Stimulated activated CD4-positive, alpha-beta T cell treated with anti-CD3 and anti-CD28 coated beads, TNF-alpha, amount 100 ng/mL, for 24 hours (primary cell): ENCODE measurements around the gene TOMM40L.

ENCODE experiments used
- DNase-seq, 3 experiments: peaks; one replicate each; pipeline ENCODE4 v3.0.0-alpha.2; 2020; ENCODE audit warnings: low read depth in 3 of 3

The TOMM40L gene

GRCh38 chr1:161225534-161226319 lies at the start of gene TOMM40L:
Gene TOMM40L (plus strand): TSS chr1:161226060. CDS start chr1:161226490, 430 bp downstream.
- DNase-seq, result peak; percentile 72 to 80 (median 78)

- no peak for DNase-seq
Observed at GRCh38 chr1:161176468-161177111, 49.3 kb upstream of the TOMM40L start.

GRCh38 chr1:161177112-161177935 lies 48.5 kb upstream of the TOMM40L start, which contains the start of gene B4GALT3:
Gene B4GALT3 (minus strand): TSS chr1:161177507. CDS start chr1:161176060, 1,447 bp downstream.
- DNase-seq, result peak; percentile 91 to 97 (median 93)

- no peak for DNase-seq
Observed at GRCh38 chr1:161177936-161178244, 48.0 kb upstream of the TOMM40L start.

GRCh38 chr1:161179698-161180097 lies 46.2 kb upstream of the TOMM40L start:
- DNase-seq, result no peak

GRCh38 chr1:161180639-161181038 lies 45.2 kb upstream of the TOMM40L start:
- no peak for DNase-seq

GRCh38 chr1:161182214-161182613 lies 43.6 kb upstream of the TOMM40L start:
- DNase-seq, result peak in 2 of 3 experiments; percentile 40 to 58

GRCh38 chr1:161185282-161185682 lies 40.6 kb upstream of the TOMM40L start:
- DNase-seq, result peak in 2 of 3 experiments; percentile 53 to 58

GRCh38 chr1:161185732-161186311 lies 40.0 kb upstream of the TOMM40L start:
- DNase-seq, result no peak

GRCh38 chr1:161187311-161187710 lies 38.5 kb upstream of the TOMM40L start:
- no peak for DNase-seq

GRCh38 chr1:161188381-161188780 lies 37.5 kb upstream of the TOMM40L start:
- no peak for DNase-seq

GRCh38 chr1:161189036-161189435 lies 36.8 kb upstream of the TOMM40L start:
- DNase-seq, result no peak

GRCh38 chr1:161190962-161191521 lies 34.8 kb upstream of the TOMM40L start:
- no peak for DNase-seq

- DNase-seq, result no peak
Observed at GRCh38 chr1:161191971-161192370, 33.9 kb upstream of the TOMM40L start.

- DNase-seq, result peak in 2 of 3 experiments; percentile 51 to 54
Observed at GRCh38 chr1:161192476-161193465, 33.1 kb upstream of the TOMM40L start.

GRCh38 chr1:161193561-161194235 lies 32.2 kb upstream of the TOMM40L start:
- DNase-seq, result no peak

GRCh38 chr1:161195171-161195570 lies 30.7 kb upstream of the TOMM40L start:
- DNase-seq, result no peak

GRCh38 chr1:161196111-161196510 lies 29.7 kb upstream of the TOMM40L start:
- DNase-seq, result no peak

GRCh38 chr1:161196521-161197451 lies 29.1 kb upstream of the TOMM40L start:
- no peak for DNase-seq
